ENCODE results near the gene PDIA2.

DNA sequence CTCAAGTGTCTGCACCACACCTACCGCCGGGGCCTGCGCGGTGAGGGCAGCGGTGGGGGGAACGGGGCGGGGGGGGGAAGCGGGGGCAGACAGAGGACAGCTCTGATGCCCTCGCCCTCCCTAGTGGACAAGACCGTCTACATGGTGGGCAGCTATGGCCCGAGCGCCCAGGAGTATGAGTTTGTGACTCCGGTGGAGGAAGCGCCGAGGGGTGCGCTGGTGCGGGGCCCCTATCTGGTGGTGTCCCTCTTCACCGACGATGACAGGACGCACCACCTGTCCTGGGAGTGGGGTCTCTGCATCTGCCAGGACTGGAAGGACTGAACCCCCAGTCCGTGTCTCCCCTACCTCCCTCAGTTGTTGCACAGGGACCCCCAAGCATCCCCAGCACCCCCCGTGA lies 473 bp upstream of the PDIA2 start:
- TF ChIP-seq, protein P1, sequence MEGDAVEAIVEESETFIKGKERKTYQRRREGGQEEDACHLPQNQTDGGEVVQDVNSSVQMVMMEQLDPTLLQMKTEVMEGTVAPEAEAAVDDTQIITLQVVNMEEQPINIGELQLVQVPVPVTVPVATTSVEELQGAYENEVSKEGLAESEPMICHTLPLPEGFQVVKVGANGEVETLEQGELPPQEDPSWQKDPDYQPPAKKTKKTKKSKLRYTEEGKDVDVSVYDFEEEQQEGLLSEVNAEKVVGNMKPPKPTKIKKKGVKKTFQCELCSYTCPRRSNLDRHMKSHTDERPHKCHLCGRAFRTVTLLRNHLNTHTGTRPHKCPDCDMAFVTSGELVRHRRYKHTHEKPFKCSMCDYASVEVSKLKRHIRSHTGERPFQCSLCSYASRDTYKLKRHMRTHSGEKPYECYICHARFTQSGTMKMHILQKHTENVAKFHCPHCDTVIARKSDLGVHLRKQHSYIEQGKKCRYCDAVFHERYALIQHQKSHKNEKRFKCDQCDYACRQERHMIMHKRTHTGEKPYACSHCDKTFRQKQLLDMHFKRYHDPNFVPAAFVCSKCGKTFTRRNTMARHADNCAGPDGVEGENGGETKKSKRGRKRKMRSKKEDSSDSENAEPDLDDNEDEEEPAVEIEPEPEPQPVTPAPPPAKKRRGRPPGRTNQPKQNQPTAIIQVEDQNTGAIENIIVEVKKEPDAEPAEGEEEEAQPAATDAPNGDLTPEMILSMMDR (IDR thresholded peaks at IDR 0.05), result no peak
- TF ChIP-seq POLR2A (IDR thresholded peaks at IDR 0.05), result no peak

Data from testis (tissue), 2 donors.